Right atrium auricular region (tissue), 2 donors: ENCODE results near the gene STARD3. TPM values are rescaled to one million over a fixed set of nuclear protein-coding genes. Genes with fewer than 3 reads are reported as not detected.
"Not testable (repeated sequence)": the region's sequence is repeated elsewhere in the genome, so short reads cannot be mapped to it uniquely, and the experiment has no call there.

ENCODE experiments used
- DNase-seq: peaks from one replicate; pipeline ENCODE4 v3.0.0-alpha.2; 2019; ENCODE audit warnings: low spot score
- H3K27ac ChIP-seq, 2 donors: fragments of 200-600 bp; sonication (generic); 1 replicate in 1 of 2; 2 replicates in 1 of 2; pipeline ENCODE4 v1.5.1; 2016 to 2019
- H3K27me3 ChIP-seq, 2 donors: fragments of 200-600 bp; sonication (generic); one replicate each; pipeline versions ENCODE4 v1.5.1 to v1.6.0; 2017 to 2019
- H3K36me3 ChIP-seq: fragments of 200-600 bp; sonication (generic); one replicate; pipeline ENCODE4 v1.5.1; 2016
- H3K4me1 ChIP-seq, 2 donors: fragments of 200-600 bp; sonication (generic); one replicate each; pipeline versions ENCODE4 v1.5.1 to v1.6.0; 2017 to 2019
- H3K4me3 ChIP-seq, 2 donors: fragments of 200-600 bp; sonication (generic); 1 replicate in 1 of 2; 2 replicates in 1 of 2; pipeline ENCODE4 v1.5.1; 2017 to 2019; ENCODE audit warnings: mild to moderate bottlenecking in 1 of 2, moderate library complexity in 1 of 2
- H3K9me3 ChIP-seq, 2 donors: fragments of 200-600 bp; sonication (generic); one replicate each; pipeline ENCODE4 v1.5.1; 2019
- total RNA-seq, 2 donors: library from RNA; depleted of rRNA; stranded (reverse); fragments of >200 nt; gene quantifications; one replicate each; pipeline ENCODE4 v1.1.0, GENCODE V29; 2016
- TF ChIP-seq, protein P1 (sequence below), 2 donors: fragments of 200-600 bp; sonication (generic); IDR thresholded peaks; one replicate each; pipeline ENCODE4 v1.5.1; 2019; ENCODE audit warnings: antibody characterized with exemption in 2 of 2

The STARD3 gene
- total RNA-seq, 2 donors from 2014 or later: 18.5 to 22.2 TPM

DNA sequence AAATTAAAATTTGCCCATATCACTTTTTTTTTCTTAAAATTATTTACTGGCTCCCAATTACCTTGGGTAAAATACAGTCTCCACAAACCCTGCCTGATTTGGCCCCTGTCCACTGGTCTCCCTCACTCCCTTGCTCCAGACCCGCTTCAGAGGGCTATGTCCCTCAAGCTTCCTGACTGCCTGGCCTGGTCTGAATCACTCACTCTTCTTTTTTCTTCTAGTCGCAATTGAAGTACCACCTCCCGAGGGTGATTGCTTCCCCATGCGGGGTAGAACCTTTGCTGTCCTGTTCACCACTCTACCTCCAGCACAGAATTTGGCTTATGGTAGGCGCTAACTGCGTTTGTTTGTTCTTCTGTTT lies 51.5 kb downstream of the STARD3 start:
- Histone ChIP-seq H3K9me3 (no peaks in the 10 kb centered on the region), H3K36me3 (peaks cover 9% of the 10 kb centered on the region), H3K27ac (peak overlapping the region; percentile 93 to 94), H3K4me1 (peaks cover 0 to 19% of the 10 kb centered on the region in 2 donors), H3K4me3 (peak overlapping the region; percentile 75 to 76), H3K27me3 (no peaks in the 10 kb centered on the region)
- TF ChIP-seq, protein P1, sequence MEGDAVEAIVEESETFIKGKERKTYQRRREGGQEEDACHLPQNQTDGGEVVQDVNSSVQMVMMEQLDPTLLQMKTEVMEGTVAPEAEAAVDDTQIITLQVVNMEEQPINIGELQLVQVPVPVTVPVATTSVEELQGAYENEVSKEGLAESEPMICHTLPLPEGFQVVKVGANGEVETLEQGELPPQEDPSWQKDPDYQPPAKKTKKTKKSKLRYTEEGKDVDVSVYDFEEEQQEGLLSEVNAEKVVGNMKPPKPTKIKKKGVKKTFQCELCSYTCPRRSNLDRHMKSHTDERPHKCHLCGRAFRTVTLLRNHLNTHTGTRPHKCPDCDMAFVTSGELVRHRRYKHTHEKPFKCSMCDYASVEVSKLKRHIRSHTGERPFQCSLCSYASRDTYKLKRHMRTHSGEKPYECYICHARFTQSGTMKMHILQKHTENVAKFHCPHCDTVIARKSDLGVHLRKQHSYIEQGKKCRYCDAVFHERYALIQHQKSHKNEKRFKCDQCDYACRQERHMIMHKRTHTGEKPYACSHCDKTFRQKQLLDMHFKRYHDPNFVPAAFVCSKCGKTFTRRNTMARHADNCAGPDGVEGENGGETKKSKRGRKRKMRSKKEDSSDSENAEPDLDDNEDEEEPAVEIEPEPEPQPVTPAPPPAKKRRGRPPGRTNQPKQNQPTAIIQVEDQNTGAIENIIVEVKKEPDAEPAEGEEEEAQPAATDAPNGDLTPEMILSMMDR (IDR thresholded peaks at IDR 0.05): no peak
- DNase-seq: no peak

DNA sequence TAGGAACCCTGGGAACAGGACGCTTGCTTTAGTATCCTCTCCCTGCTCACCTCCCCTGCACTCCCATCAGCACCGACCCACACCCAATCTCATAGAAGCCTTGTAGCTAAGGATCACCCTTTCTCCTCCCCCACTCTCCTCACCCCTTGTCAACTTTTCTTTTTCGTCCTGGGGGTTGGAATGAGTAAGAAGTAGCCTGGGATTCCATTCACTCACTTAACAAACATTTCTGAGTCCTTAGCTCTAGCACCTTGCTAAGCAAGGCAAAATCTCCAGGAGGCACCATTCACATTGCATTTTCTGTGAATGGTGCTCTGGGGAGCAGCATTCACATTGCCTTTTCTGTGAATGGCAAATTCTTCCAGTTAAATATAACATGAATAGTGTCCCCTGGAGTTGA lies 52.0 kb downstream of the STARD3 start:
- Histone ChIP-seq H3K36me3 (peaks cover 9% of the 10 kb centered on the region), H3K27ac (no peak overlapping the region), H3K4me1 (peaks cover 0 to 19% of the 10 kb centered on the region in 2 donors), H3K27me3 (no peaks in the 10 kb centered on the region), H3K4me3 (no peak overlapping the region), H3K9me3 (no peaks in the 10 kb centered on the region)
- TF ChIP-seq, protein P1 (IDR thresholded peaks at IDR 0.05): no peak
- no peak for DNase-seq

DNA sequence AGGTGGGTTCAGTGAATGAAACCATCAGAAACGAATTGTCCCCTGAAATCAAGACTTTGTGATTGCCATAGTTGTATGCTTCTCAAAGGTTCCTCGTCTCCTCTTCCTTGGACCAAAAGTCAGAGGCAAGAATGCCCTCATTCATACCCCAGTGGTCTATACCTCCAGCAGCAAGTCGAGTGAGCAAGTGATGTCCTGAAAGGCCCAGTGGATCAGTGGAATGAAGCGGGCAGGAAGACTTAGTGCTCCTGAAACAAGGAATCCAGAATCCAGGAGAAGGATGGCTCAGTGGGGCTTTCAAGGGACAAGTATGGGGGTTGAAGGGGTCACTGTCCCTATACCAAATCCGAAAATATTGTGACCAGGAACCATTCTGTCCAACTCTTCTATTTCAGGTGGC lies 57.6 kb downstream of the STARD3 start:
- TF ChIP-seq, protein P1 (IDR thresholded peaks at IDR 0.05): no peak

DNA sequence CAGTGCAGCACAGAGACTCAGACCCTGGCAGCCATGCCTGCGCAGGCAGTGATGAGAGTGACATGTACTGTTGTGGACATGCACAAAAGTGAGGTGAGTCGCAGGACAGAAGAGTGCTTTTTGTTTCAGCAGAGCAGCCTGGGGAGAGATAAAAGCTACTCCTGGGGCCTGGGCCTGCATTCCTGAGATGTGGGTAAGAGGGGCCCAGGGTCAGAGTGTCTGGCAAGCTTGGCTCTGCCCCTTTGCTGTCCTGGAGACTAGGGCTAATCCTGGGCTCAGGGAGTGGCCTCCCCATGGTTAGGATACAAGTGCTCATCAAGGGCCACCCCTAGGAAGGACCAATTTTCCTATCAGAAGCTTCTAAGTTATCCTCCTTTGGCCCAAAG lies 58.1 kb downstream of the STARD3 start:
- H3K27ac ChIP-seq: no peak overlapping the region
- peaks cover 0 to 8% of the 10 kb centered on the region in 2 donors for H3K4me1 ChIP-seq
- H3K4me3 ChIP-seq: no peak overlapping the region
- H3K9me3 ChIP-seq: no peaks in the 10 kb centered on the region
- TF ChIP-seq, protein P1 (IDR thresholded peaks at IDR 0.05): no peak
- H3K36me3 ChIP-seq: no peaks in the 10 kb centered on the region
- H3K27me3 ChIP-seq: no peaks in the 10 kb centered on the region
- DNase-seq: no peak

More for the DNA sequence above, 57.6 kb downstream of the STARD3 start:
- DNase-seq: no peak
- H3K4me3 ChIP-seq: no peak overlapping the region
- H3K9me3 ChIP-seq: no peaks in the 10 kb centered on the region
- H3K27ac ChIP-seq: no peak overlapping the region
- H3K36me3 ChIP-seq: no peaks in the 10 kb centered on the region
- peaks cover 0 to 6% of the 10 kb centered on the region in 2 donors for H3K4me1 ChIP-seq
- no peaks in the 10 kb centered on the region for H3K27me3 ChIP-seq

DNA sequence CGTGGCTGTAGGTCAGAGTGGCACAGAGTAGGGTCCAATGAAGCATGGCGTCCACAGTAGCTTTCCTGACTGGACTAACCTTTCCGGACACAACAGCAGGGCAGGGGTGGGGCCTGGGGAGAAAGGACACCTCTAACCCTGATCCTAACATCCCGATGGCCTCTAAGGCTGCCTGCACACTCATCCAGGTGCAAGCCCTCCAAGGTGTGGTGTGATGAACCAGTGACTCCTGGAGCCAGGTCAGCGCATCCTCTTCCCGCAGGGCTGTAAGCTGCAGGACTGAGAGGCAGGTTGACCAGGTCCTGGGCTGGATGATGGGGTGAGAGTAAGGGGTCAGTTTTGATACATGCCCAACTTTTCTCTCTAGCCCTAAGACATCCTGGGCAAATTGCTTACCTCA lies 59.8 kb downstream of the STARD3 start:
- Histone ChIP-seq H3K27me3 (no peaks in the 10 kb centered on the region), H3K36me3 (no peaks in the 10 kb centered on the region), H3K27ac (no peak overlapping the region), H3K9me3 (no peaks in the 10 kb centered on the region), H3K4me3 (no peak overlapping the region), H3K4me1 (peaks cover 0 to 20% of the 10 kb centered on the region in 2 donors)
- no peak for DNase-seq
- TF ChIP-seq, protein P1 (IDR thresholded peaks at IDR 0.05): no peak

DNA sequence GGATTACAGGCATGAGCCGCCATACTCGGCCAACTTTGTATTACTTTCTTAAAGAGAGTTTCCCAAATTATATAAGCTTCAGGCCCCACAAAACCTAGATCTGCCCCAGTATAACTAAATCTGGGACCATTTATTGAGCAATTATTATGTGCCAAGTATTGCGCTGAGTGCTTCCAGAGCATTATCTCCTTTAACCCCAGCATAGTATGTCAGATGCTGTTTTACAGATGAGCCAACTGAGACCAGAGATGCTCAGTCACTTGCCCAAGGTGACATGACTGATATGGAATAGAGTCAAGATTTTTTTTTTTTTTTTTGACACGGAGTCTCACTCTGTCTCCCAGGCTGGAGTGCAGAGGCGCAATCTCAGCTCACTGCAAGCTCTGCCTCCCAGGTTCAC lies 61.0 kb downstream of the STARD3 start:
- Histone ChIP-seq H3K9me3 (no peaks in the 10 kb centered on the region), H3K36me3 (no peaks in the 10 kb centered on the region), H3K27ac (no peak overlapping the region), H3K4me1 (peaks cover 0 to 32% of the 10 kb centered on the region in 2 donors), H3K27me3 (no peaks in the 10 kb centered on the region), H3K4me3 (no peak overlapping the region)
- no peak for DNase-seq
- TF ChIP-seq, protein P1 (IDR thresholded peaks at IDR 0.05): no peak

DNA sequence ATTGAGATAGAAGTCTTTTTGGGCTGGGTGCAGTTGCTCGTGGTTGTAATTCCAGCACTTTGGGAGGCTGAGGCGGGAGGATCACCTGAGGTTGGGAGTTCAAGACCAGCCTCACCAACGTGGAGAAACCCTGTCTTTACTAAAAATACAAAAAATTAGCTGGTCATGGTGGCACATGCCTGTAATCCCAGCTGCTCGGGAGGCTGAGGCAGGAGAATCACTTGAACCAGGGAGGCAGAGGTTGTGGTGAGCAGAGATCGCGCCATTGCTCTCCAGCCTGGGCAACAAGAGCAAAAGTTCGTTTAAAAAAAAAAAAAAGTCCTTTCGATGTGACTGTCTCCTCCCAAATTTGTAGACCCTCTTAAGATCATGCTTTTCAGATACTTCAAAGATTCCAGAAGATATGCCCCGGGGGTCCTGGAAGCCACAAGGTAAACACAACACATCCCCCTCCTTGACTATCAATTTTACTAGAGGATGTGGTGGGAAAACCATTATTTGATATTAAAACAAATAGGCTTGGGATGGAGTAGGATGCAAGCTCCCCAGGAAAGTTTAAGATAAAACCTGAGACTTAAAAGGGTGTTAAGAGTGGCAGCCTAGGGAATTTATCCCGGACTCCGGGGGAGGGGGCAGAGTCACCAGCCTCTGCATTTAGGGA lies 62.3 kb downstream of the STARD3 start:
- Histone ChIP-seq H3K27ac (peak overlapping the region; percentile 90 to 92), H3K4me1 (peaks cover 0 to 46% of the 10 kb centered on the region in 2 donors), H3K4me3 (peak overlapping the region; percentile 93 to 99)
- H3K27me3 ChIP-seq, H3K36me3 ChIP-seq, H3K9me3 ChIP-seq, DNase-seq: not testable (repeated sequence)
